Measurements from ENCODE around the gene ABHD14A.

GRCh38 chr3:51948016-51948580, 26.8 kb upstream of the ABHD14A start:
- TF ChIP-seq YY1 (IDR thresholded peaks at IDR 0.05; ENCODE audit: insufficient read depth, insufficient replicate concordance, low read depth, low read length) (no peak), CTCF (CRISPR knock-in tag; IDR thresholded peaks at IDR 0.05) (no peak), ZNF331 (CRISPR knock-in tag; IDR thresholded peaks at IDR 0.05) (no peak), TCF12 (IDR thresholded peaks at IDR 0.05) (no peak), TCF12 (CRISPR knock-in tag; IDR thresholded peaks at IDR 0.05) (no peak), ZNF431 (CRISPR knock-in tag; IDR thresholded peaks at IDR 0.05; ENCODE audit: borderline replicate concordance, low read depth) (no peak), POLR2AphosphoS5 (IDR thresholded peaks at IDR 0.05; ENCODE audit: low read depth, low read length) (no peak), SP1 (IDR thresholded peaks at IDR 0.05) (no peak), SP1 (CRISPR knock-in tag; IDR thresholded peaks at IDR 0.05) (no peak), KAT7 (CRISPR knock-in tag; IDR thresholded peaks at IDR 0.05; ENCODE audit: borderline replicate concordance) (no peak), DZIP1 (CRISPR knock-in tag; IDR thresholded peaks at IDR 0.05) (no peak), HOXD1 (CRISPR knock-in tag; IDR thresholded peaks at IDR 0.05) (no peak), KDM5A (IDR thresholded peaks at IDR 0.05; ENCODE audit: borderline replicate concordance, low read length) (no peak), ZNF441 (CRISPR knock-in tag; IDR thresholded peaks at IDR 0.05; ENCODE audit: borderline replicate concordance) (no peak), MEF2D (CRISPR knock-in tag; IDR thresholded peaks at IDR 0.05) (no peak)

Data from HepG2 (cell line).